Lung (tissue), 12 donors: ENCODE results near the gene SSC5D. TPM values are rescaled to one million over a fixed set of nuclear protein-coding genes. Genes with fewer than 3 reads are reported as not detected.
"Not testable (repeated sequence)": the region's sequence is repeated elsewhere in the genome, so short reads cannot be mapped to it uniquely, and the experiment has no call there.

Experiments
- ATAC-seq: fragments of 200-7000 bp; cut with Tn5 transposase; one replicate; pipeline ENCODE4 v1.9.1; 2020; ENCODE audit warnings: moderate number of reproducible peaks; ENCODE audit not compliant: insufficient read depth, low FRiP score
- DNase-seq, 3 donors: peaks; one replicate each; pipeline ENCODE4 v3.0.0-alpha.2; 2013 to 2017
- H3K27ac ChIP-seq, 2 donors: one replicate each; pipeline ENCODE4 v1.5.1; 2013; ENCODE audit warnings: mild to moderate bottlenecking in 2 of 2, moderate library complexity in 2 of 2, control low read depth in 1 of 2, inconsistent platforms in 1 of 2, low read depth in 1 of 2, low read length in 1 of 2
- H3K27me3 ChIP-seq, 3 donors: one replicate each; pipeline ENCODE4 v1.5.1; 2013; ENCODE audit warnings: low read length in 2 of 3; ENCODE audit not compliant: control insufficient read depth in 3 of 3, insufficient read depth in 3 of 3
- H3K36me3 ChIP-seq, 4 donors: one replicate each; pipeline ENCODE4 v1.5.1; 2013; ENCODE audit warnings: low read length in 4 of 4, mild to moderate bottlenecking in 1 of 4, moderate library complexity in 1 of 4; ENCODE audit not compliant: control insufficient read depth in 4 of 4, insufficient read depth in 4 of 4
- H3K4me1 ChIP-seq, 5 donors: one replicate each; pipeline ENCODE4 v1.5.1; 2013; ENCODE audit warnings: low read length in 5 of 5, mild to moderate bottlenecking in 2 of 5, moderate library complexity in 1 of 5; ENCODE audit not compliant: control insufficient read depth in 5 of 5, insufficient read depth in 5 of 5
- H3K4me3 ChIP-seq: one replicate; pipeline ENCODE4 v1.5.1; 2013; ENCODE audit warnings: mild to moderate bottlenecking, control low read depth, moderate library complexity
- H3K9ac ChIP-seq, 2 donors: one replicate each; pipeline ENCODE4 v1.5.1; 2013; ENCODE audit warnings: low read length in 2 of 2, control low read depth in 1 of 2; ENCODE audit not compliant: insufficient read depth in 1 of 2
- H3K9me3 ChIP-seq, 4 donors: one replicate each; pipeline ENCODE4 v1.5.1; 2013; ENCODE audit warnings: low read length in 3 of 4, mild to moderate bottlenecking in 1 of 4, moderate library complexity in 1 of 4; ENCODE audit not compliant: control insufficient read depth in 4 of 4, insufficient read depth in 3 of 4
- CTCF ChIP-seq: IDR thresholded peaks from 2 replicates; pipeline ENCODE4 v1.5.1; 2012; ENCODE audit warnings: mild to moderate bottlenecking; ENCODE audit errors: control extremely low read depth, extremely low read depth
- WGBS, 2 donors: extraction: QIAGEN DNeasy Blood & Tissue Kit; methylation state at CpG; one replicate each; pipeline ENCODE4 v1.1.7; 2013; 5-methylcytosine and 5-hydroxymethylcytosine counted together
- polyA plus RNA-seq, 2 donors: library from polyadenylated mRNA; stranded (reverse); fragments of 200-250 nt; gene quantifications; one replicate each; pipeline ENCODE4 v1.2.1, GENCODE V29; 2013
- total RNA-seq, 2 donors: library from RNA; depleted of rRNA in 1 of 2; stranded (reverse); fragments of >200 nt in 1 of 2; gene quantifications; one replicate each; pipeline ENCODE4 v1.2.1, GENCODE V29; 2014 to 2021
- donor health status: control.
- donor health status: control.
- donor health status: Bipolar disorder and iron deficiency.
- donor health status: healthy.
- donor health status: DM: yes; HTN: yes; CAD: no.

Gene SSC5D
- total and polyA plus RNA-seq, 4 donors: 0.66 to 8.4 (median 4.4) TPM

GRCh38 chr19:55493645-55494171 is 5.5 kb downstream of the SSC5D start:
- 48 to 64% methylated on average over 35 to 38 of the region's 38 CpGs for WGBS, 2 donors
- Histone ChIP-seq H3K4me3 (no peak overlapping the region), H3K9me3 (peaks cover 0 to 2% (median 0%) of the 10 kb centered on the region in 4 donors), H3K9ac (no peak overlapping the region), H3K36me3 (no peaks in the 10 kb centered on the region), H3K27ac (peak overlapping the region; percentile 5 to 56), H3K27me3 (peaks cover 0 to 3% (median 0%) of the 10 kb centered on the region in 3 donors), H3K4me1 (peaks cover 0 to 15% (median 5%) of the 10 kb centered on the region in 5 donors)
- DNase-seq (no peak), ATAC-seq (no peak)
- TF ChIP-seq CTCF: no peak

GRCh38 chr19:55494172-55494761 is 6.0 kb downstream of the SSC5D start:
- H3K36me3 ChIP-seq: no peaks in the 10 kb centered on the region
- H3K27ac ChIP-seq: peak overlapping the region; percentile 51 to 56
- no peak for TF ChIP-seq CTCF
- peaks cover 0 to 2% (median 0%) of the 10 kb centered on the region in 4 donors for H3K9me3 ChIP-seq
- H3K9ac ChIP-seq: no peak overlapping the region
- no peak overlapping the region for H3K4me3 ChIP-seq
- WGBS, 2 donors: 38 to 49% methylated on average over 22 of the region's 22 CpGs
- ATAC-seq: peak; percentile 61
- H3K27me3 ChIP-seq: peaks cover 0 to 3% (median 0%) of the 10 kb centered on the region in 3 donors
- no peak for DNase-seq
- peaks cover 0 to 14% (median 5%) of the 10 kb centered on the region in 5 donors for H3K4me1 ChIP-seq

GRCh38 chr19:55495646-55496349 is 7.6 kb downstream of the SSC5D start:
- no peak for ATAC-seq
- no peak for TF ChIP-seq CTCF

GRCh38 chr19:55496820-55497219 is 8.6 kb downstream of the SSC5D start:
- H3K4me1 ChIP-seq: peaks cover 0 to 10% (median 5%) of the 10 kb centered on the region in 5 donors
- not testable (repeated sequence) for DNase-seq, H3K27me3 ChIP-seq, H3K4me3 ChIP-seq, H3K9me3 ChIP-seq, H3K9ac ChIP-seq, H3K27ac ChIP-seq, ATAC-seq, H3K36me3 ChIP-seq
- WGBS, 2 donors: 85 to 90% methylated on average over 10 of the region's 10 CpGs

More at GRCh38 chr19:55495646-55496349, 7.6 kb downstream of the SSC5D start:
- Histone ChIP-seq H3K27me3 (peaks cover 0 to 3% (median 0%) of the 10 kb centered on the region in 3 donors), H3K4me1 (peaks cover 0 to 10% (median 5%) of the 10 kb centered on the region in 5 donors), H3K4me3 (no peak overlapping the region), H3K27ac (no peak overlapping the region), H3K9me3 (peaks cover 0 to 2% (median 0%) of the 10 kb centered on the region in 4 donors), H3K36me3 (no peaks in the 10 kb centered on the region), H3K9ac (no peak overlapping the region)
- WGBS, 2 donors: 79 to 85% methylated on average over 11 of the region's 11 CpGs
- DNase-seq: no peak
